Suprapubic skin (tissue), 4 donors: ENCODE measurements around the gene LPIN1.

Experiments used
- CTCF ChIP-seq, 2 donors: fragments of 200-600 bp in 1 of 2; fragments of 450-650 bp in 1 of 2; sonication (generic) in 1 of 2; IDR thresholded peaks; one replicate each; pipeline ENCODE4 v1.5.1; 2016 to 2019; ENCODE audit warnings: antibody characterized with exemption in 2 of 2, mild to moderate bottlenecking in 1 of 2, moderate library complexity in 1 of 2
- EP300 ChIP-seq: sonication (generic); formaldehyde crosslinking; IDR thresholded peaks from one replicate; pipeline ENCODE4 v1.6.1; 2017; ENCODE audit warnings: antibody characterized with exemption
- POLR2A ChIP-seq, 2 donors: fragments of 450-650 bp; IDR thresholded peaks; one replicate each; pipeline ENCODE4 v1.6.1; 2017; ENCODE audit warnings: antibody characterized with exemption in 2 of 2, mild to moderate bottlenecking in 2 of 2, moderate library complexity in 2 of 2
- POLR2AphosphoS5 ChIP-seq, 3 donors: sonication (generic); formaldehyde crosslinking; IDR thresholded peaks; one replicate each; pipeline ENCODE4 v1.6.1; 2017; ENCODE audit warnings: antibody characterized with exemption in 3 of 3

DNA sequence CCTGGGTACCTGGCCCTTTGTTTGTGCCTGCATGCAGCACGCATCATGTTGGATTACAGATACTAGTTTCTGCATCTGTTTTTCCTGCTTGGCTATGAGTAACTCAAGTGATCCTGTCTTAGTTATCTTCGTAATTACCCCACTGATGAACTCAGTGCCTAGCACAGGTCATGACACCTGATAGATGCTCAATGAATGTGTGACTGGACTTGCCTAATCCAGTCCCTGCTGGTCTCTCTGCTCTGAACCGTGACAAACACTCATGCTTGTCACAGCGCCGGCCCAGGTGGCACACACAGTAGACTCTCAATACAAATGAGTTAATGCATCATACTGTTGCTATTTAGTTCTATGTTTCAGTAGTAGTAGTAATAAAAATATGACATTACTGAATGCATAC is 45.2 kb upstream of the LPIN1 start:
- TF ChIP-seq POLR2AphosphoS5 (IDR thresholded peaks at IDR 0.05) (no peak), EP300 (no peak), CTCF (IDR thresholded peaks at IDR 0.05) (no peak), POLR2A (IDR thresholded peaks at IDR 0.05) (no peak)
